Osteoblast (primary cell): Measurements from ENCODE around the gene CYP27B1. TPM values are rescaled to one million over a fixed set of nuclear protein-coding genes. Genes with fewer than 3 reads are reported as not detected.

Source experiments
- DNase-seq: peaks from one replicate; pipeline ENCODE4 v3.0.0; 2011; ENCODE audit warnings: low spot score, mixed read lengths; ENCODE audit not compliant: insufficient read length; ENCODE audit errors: missing footprints
- H2AFZ ChIP-seq: 2 replicates; pipeline ENCODE4 v1.6.0; 2011; ENCODE audit warnings: mild to moderate bottlenecking, low read length
- H3K27ac ChIP-seq: 2 replicates; pipeline ENCODE4 v1.5.1; 2011; ENCODE audit warnings: mild to moderate bottlenecking, low read depth, low read length, moderate library complexity
- H3K27me3 ChIP-seq: 2 replicates; pipeline ENCODE4 v1.6.0; 2012; ENCODE audit warnings: mild to moderate bottlenecking, control low read depth, inconsistent platforms, low read length, moderate library complexity; ENCODE audit not compliant: insufficient read depth
- H3K36me3 ChIP-seq: 2 replicates; pipeline ENCODE4 v1.5.1; 2011; ENCODE audit warnings: mild to moderate bottlenecking, low read length, control low read depth, moderate library complexity; ENCODE audit not compliant: insufficient read depth
- H3K4me1 ChIP-seq: 2 replicates; pipeline ENCODE4 v1.5.1; 2011; ENCODE audit warnings: mild to moderate bottlenecking, low read length, control low read depth, moderate library complexity; ENCODE audit not compliant: insufficient read depth
- H3K4me2 ChIP-seq: 2 replicates; pipeline ENCODE4 v1.6.0; 2011; ENCODE audit warnings: mild to moderate bottlenecking, low read length; ENCODE audit not compliant: insufficient read depth
- H3K4me3 ChIP-seq: fragments of 200-600 bp; sonication (generic); 3 replicates; pipeline ENCODE4 v1.5.1; 2012; ENCODE audit warnings: mild to moderate bottlenecking, low read length, inconsistent platforms; ENCODE audit not compliant: insufficient read depth
- H3K79me2 ChIP-seq: 2 replicates; pipeline ENCODE4 v1.6.0; 2012; ENCODE audit warnings: mild to moderate bottlenecking, low read length, control low read depth, inconsistent platforms; ENCODE audit not compliant: insufficient read depth
- H3K9me3 ChIP-seq: 2 replicates; pipeline ENCODE4 v1.5.1; 2011; ENCODE audit warnings: low read depth, low read length, control low read depth
- H4K20me1 ChIP-seq: 2 replicates; pipeline ENCODE4 v1.6.0; 2012; ENCODE audit warnings: mild to moderate bottlenecking, low read length, control low read depth; ENCODE audit not compliant: insufficient read depth
- total RNA-seq: library from RNA; depleted of rRNA; stranded (reverse); fragments of >200 nt; gene quantifications from 2 replicates; pipeline ENCODE4 v1.2.3, GENCODE V29; 2012
- TF ChIP-seq, protein P1 (sequence below): IDR thresholded peaks from 2 replicates; pipeline ENCODE4 v1.5.1; 2011; ENCODE audit warnings: mild to moderate bottlenecking, low read depth, low read length, moderate library complexity; ENCODE audit errors: extremely low read depth

Gene CYP27B1, protein sequence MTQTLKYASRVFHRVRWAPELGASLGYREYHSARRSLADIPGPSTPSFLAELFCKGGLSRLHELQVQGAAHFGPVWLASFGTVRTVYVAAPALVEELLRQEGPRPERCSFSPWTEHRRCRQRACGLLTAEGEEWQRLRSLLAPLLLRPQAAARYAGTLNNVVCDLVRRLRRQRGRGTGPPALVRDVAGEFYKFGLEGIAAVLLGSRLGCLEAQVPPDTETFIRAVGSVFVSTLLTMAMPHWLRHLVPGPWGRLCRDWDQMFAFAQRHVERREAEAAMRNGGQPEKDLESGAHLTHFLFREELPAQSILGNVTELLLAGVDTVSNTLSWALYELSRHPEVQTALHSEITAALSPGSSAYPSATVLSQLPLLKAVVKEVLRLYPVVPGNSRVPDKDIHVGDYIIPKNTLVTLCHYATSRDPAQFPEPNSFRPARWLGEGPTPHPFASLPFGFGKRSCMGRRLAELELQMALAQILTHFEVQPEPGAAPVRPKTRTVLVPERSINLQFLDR
- 0.29 and 0.36 TPM in 2 replicates for total RNA-seq

- H3K36me3 ChIP-seq, result peaks cover 26% of the 10 kb centered on the region
- peak; percentile 77 for DNase-seq
- peaks cover 27% of the 10 kb centered on the region for H3K4me1 ChIP-seq
- H3K4me2 ChIP-seq, result peak within 1 kb of the TSS; percentile 68
- no peak within 1 kb of the TSS for H2AFZ ChIP-seq
- peaks cover 46% of the 10 kb centered on the region for H3K27me3 ChIP-seq
- peaks cover 6% of the 10 kb centered on the region for H3K79me2 ChIP-seq
- no peak within 1 kb of the TSS for H3K27ac ChIP-seq
- peak within 1 kb of the TSS; percentile 51 for H3K4me3 ChIP-seq
- H4K20me1 ChIP-seq, result peaks cover 2% of the 10 kb centered on the region
- no peaks in the 10 kb centered on the region for H3K9me3 ChIP-seq
- TF ChIP-seq, protein P1, sequence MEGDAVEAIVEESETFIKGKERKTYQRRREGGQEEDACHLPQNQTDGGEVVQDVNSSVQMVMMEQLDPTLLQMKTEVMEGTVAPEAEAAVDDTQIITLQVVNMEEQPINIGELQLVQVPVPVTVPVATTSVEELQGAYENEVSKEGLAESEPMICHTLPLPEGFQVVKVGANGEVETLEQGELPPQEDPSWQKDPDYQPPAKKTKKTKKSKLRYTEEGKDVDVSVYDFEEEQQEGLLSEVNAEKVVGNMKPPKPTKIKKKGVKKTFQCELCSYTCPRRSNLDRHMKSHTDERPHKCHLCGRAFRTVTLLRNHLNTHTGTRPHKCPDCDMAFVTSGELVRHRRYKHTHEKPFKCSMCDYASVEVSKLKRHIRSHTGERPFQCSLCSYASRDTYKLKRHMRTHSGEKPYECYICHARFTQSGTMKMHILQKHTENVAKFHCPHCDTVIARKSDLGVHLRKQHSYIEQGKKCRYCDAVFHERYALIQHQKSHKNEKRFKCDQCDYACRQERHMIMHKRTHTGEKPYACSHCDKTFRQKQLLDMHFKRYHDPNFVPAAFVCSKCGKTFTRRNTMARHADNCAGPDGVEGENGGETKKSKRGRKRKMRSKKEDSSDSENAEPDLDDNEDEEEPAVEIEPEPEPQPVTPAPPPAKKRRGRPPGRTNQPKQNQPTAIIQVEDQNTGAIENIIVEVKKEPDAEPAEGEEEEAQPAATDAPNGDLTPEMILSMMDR, result no peak
Observed at GRCh38 chr12:57766464-57767304, at the start of gene CYP27B1. Gene CYP27B1, minus strand, starts transcription at chr12:57767078. Its CDS starts 37 bp downstream, at chr12:57767041.

DNA sequence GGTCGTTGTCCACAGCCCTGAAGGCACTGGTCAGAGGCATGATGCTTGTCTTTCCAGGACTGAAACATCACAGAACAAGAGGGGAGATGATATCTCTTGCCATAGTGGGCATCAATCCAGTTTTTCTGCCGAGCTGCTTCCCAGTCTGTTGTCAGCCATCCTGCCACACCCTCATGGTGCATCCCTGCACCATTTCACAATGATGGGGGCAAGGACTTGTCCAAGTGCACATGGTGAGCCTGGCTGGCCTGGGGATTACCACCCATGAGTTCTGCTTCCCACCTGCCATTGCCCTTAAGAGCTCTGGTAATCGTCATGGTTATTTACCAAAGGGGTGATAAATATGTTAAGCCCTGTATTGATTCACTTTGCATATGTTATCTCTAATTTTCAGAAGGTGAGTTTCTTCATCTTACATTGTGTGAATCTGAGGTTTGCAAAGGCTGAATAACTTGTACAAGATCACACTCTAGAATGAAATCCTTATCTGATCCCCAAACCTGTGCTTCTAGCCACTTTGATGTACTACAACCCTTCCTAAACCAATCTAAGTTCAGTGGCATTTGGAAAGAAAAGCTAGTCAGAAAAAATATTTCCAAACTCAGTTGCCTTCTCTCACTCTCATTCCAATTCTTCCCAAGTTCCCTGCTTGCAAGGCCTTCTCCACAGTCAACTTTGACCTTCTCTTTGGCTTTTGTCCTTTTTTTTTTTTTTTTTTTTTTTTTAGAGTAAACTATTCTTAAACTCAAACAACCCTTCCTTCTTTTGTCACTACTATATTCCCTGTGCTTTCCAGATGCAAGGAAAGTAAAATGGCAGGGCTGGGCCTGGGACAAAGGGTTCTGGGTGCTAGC, 49.4 kb upstream of the CYP27B1 start:
- no peak overlapping the region for H3K27ac ChIP-seq
- DNase-seq, result no peak
- peaks cover 22% of the 10 kb centered on the region for H4K20me1 ChIP-seq
- H3K4me1 ChIP-seq, result peaks cover 22% of the 10 kb centered on the region
- H3K79me2 ChIP-seq, result no peaks in the 10 kb centered on the region
- peaks cover 30% of the 10 kb centered on the region for H3K36me3 ChIP-seq
- TF ChIP-seq, protein P1, result no peak
- no peak overlapping the region for H3K4me3 ChIP-seq
- H2AFZ ChIP-seq, result no peak overlapping the region
- no peak overlapping the region for H3K4me2 ChIP-seq
- no peaks in the 10 kb centered on the region for H3K27me3 ChIP-seq
- H3K9me3 ChIP-seq, result no peaks in the 10 kb centered on the region

DNA sequence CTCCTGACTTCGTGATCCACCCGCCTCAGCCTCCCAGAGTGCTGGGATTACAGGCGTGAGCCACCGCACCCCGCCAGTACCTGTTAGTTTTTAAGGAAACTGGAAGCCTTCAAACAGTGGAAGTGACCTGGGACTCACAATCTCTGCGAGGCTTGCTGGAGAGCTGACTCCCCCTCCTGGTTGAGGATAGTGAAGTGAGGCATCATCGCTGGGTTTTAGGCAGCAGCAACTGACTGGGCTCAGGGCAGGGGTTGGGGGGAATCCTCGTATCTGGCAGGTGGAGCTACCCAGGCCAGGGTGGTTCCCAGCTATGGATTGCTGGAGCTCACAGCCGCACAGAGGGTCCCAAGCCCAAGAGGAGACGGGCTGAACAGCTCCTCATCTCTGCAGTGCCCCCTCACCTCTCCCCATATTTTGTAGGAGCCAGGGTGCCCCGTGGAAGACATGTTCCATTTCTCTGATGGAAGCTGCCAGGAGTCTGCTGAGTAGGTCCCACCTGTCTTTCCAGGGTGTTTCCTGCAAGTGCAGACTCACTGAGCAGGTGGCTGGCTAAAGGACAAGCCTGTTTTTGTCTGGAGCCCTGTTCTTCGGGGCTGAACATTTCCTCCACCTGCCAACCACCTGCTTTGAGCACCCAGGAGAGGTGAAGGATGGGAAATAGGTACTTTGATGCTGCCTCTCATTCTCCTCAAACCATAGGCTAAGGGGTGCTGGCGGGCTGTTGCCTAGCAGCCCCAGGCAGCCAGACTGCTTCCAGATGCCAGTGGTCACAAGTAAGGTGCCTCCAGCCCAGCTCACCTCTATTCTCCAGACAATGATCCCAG, 48.5 kb upstream of the CYP27B1 start:
- TF ChIP-seq, protein P1, result peak; percentile 26
- Histone ChIP-seq H3K27me3 (no peaks in the 10 kb centered on the region), H3K36me3 (peaks cover 22% of the 10 kb centered on the region), H3K27ac (no peak overlapping the region), H3K4me1 (peaks cover 22% of the 10 kb centered on the region), H3K9me3 (no peaks in the 10 kb centered on the region), H2AFZ (no peak overlapping the region), H3K4me3 (no peak overlapping the region), H3K4me2 (no peak overlapping the region), H4K20me1 (peaks cover 21% of the 10 kb centered on the region), H3K79me2 (no peaks in the 10 kb centered on the region)
- no peak for DNase-seq
